Measurements from ENCODE around the gene PCYT1A.

The PCYT1A gene

DNA sequence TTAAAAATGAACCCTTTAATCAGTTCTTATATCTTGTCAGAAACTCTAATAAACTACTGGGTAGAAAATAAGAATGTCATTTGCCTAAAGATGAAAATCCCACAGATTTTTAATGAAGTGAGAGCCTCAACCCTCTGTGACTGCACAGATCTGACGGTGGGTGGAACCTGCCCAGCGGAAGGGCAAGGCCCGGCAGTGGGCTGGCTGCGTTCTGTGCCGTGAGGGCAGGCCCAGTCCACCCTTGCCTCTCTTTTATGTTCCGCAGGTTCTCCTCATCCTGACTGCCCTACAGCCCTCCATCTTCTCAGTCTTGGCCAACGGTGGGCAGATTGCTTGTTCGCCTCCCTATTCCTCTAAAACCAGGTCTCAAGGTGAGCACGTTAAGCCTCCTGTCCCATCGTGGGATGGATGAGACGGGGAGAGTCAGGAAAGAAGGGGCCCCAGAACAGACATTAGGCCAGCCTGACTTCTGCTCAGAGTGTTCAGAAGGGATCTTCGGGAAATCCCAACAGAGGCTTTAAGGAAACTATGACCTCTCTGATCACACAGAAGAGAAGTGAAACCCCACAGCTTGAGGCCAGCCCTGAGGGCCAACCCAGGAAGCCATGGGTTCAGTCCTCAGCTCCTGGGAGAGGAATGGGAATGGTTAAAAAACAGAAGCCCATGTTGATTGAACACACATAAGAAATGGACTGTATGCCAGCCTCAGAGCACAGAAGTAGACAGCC, 55.2 kb downstream of the PCYT1A start:
- TF ChIP-seq, protein P1, sequence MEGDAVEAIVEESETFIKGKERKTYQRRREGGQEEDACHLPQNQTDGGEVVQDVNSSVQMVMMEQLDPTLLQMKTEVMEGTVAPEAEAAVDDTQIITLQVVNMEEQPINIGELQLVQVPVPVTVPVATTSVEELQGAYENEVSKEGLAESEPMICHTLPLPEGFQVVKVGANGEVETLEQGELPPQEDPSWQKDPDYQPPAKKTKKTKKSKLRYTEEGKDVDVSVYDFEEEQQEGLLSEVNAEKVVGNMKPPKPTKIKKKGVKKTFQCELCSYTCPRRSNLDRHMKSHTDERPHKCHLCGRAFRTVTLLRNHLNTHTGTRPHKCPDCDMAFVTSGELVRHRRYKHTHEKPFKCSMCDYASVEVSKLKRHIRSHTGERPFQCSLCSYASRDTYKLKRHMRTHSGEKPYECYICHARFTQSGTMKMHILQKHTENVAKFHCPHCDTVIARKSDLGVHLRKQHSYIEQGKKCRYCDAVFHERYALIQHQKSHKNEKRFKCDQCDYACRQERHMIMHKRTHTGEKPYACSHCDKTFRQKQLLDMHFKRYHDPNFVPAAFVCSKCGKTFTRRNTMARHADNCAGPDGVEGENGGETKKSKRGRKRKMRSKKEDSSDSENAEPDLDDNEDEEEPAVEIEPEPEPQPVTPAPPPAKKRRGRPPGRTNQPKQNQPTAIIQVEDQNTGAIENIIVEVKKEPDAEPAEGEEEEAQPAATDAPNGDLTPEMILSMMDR (conservative IDR thresholded peaks at IDR 0.05; ENCODE audit: low read depth), result no peak
- ChIA-PET POLR2A (ENCODE audit: low non-redundant PET) (no interaction called here), CTCF (interaction anchor here (1.0 kb wide), 1 partner anchor 21 kb away, joined by 3 read pairs; no protein-coding TSS in a partner anchor)
- no peak for DNase-seq (ENCODE audit: low spot score)
- H3K27ac ChIP-seq, result no peak overlapping the region

DNA sequence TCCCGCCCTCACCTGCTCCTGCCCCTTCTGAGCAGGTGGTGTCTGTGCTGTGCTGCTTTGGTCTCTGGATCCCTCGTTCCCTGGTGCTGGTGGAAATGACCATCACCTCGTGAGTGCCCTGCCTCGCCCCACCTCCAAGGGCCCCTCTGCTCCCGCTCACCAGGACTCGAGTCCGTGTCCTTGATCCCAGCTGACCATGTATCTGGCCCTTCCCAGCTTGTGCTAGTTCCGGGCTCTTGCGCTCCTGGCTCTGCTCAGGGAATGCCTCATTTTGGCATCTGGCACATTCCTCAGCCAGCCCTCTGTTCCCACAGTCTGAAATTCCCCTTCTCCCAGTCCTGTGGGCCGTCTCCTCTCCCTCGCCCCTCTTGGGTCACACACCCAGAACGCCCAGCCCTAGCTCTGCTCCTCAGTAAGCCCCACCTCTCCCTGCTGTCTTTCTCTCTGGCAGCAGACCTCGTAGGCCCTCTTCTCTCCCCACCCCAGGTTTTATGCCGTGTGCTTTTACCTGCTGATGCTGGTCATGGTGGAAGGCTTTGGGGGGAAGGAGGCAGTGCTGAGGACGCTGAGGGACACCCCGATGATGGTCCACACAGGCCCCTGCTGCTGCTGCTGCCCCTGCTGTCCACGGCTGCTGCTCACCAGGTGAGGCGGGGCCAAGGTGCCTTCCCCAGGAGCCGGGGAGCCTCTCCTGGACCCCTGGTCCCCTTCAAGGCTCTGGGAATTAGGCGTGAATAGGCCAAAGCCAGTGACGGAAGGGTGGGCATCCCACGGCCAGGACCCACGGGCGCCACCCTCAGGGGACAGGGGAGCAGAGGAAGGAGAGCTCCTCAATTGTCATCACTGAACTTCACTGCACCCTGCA, 59.7 kb downstream of the PCYT1A start:
- ChIA-PET CTCF (interaction anchor here (0.6 to 1.0 kb wide), 2 partner anchors 10 to 198 kb away, joined by 4 to 7 read pairs; no protein-coding TSS in a partner anchor), POLR2A (ENCODE audit: low non-redundant PET) (no interaction called here)
- TF ChIP-seq, protein P1 (conservative IDR thresholded peaks at IDR 0.05; ENCODE audit: low read depth), result no peak
- H3K27ac ChIP-seq, result no peak overlapping the region
- no peak for DNase-seq (ENCODE audit: low spot score)

DNA sequence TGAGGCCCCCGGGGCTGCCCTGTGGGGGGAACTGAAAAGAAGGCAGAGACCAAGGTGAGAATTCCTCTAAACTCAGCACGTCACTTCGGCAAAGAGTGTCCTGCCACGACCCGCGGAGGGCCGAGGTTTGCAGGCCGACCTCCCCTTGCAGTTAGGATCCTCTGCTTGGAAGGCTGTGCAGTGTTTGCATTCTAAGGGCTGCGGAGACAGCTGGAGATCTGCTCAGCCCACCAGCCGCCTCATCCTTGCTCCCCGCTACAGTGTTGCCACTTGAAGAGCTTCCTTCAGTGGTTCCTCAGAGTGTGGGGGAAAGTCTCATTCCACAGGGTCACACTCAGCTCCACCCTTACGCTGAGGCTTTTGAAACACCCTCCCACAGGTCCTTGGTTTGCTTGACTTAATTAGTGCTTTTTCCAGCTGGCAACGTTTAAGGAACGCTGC, 60.4 kb downstream of the PCYT1A start:
- H3K27ac ChIP-seq, result no peak overlapping the region
- POLR2A ChIA-PET (ENCODE audit: low non-redundant PET), result no interaction called here
- CTCF ChIA-PET, result interaction anchor here (1.0 kb wide), 1 partner anchor 11 kb away, joined by 4 read pairs; no protein-coding TSS in a partner anchor
- TF ChIP-seq, protein P1 (conservative IDR thresholded peaks at IDR 0.05; ENCODE audit: low read depth), result no peak
- DNase-seq (ENCODE audit: low spot score), result no peak

DNA sequence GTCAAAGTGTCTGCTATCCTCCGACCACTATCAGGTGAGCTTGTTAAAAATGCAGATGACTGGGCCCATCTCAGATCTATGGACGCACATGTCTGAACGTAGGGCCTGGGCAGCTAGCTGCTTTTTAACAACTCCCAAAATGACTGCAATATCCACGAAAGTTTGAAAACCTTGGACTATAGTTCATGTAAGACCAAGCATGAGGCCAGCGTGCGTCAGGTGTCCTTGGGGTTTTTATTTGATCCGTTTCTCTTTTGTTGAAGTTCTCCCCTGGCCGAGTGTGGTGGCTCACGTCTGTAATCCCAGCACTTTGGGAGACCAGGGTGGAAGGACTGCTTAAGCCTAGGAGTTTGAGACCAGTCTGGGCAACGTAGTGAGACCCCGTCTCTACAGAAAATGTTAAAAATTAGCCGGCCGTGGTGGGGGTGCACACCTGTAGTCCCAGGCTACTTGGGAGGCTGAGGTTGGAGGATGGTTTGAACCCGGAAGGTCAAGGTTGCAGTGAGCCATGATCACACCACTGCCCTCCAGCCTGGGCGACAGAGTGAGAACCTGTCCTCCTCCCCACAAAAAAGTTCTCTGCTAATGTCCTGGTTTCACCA, 61.7 kb downstream of the PCYT1A start:
- TF ChIP-seq, protein P1 (conservative IDR thresholded peaks at IDR 0.05; ENCODE audit: low read depth), result no peak
- ChIA-PET CTCF (no interaction called here), POLR2A (ENCODE audit: low non-redundant PET) (no interaction called here)
- no peak overlapping the region for H3K27ac ChIP-seq
- no peak for DNase-seq (ENCODE audit: low spot score)

DNA sequence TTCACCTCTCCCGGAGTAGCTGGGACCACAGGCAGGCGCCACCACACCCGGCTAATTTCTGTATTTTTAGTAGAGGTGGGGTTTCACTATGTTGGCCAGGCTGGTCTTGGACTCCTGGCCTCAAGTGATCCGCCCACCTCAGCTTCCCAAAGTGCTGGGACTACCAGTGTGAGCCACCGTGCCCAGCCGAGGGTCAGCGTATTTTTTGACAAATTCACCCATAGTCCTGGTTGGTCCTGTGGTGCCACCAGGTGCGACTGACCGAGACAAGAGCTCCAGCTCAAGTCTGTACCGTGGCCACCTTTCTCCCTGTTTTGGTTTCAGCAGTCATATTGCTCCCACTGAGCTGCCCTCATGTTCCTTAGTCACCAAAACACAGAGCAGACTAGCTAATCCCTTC, 62.4 kb downstream of the PCYT1A start:
- H3K27ac ChIP-seq, result no peak overlapping the region
- DNase-seq (ENCODE audit: low spot score), result no peak
- POLR2A ChIA-PET (ENCODE audit: low non-redundant PET), result no interaction called here

More for the DNA sequence above, 62.4 kb downstream of the PCYT1A start:
- CTCF ChIA-PET, result interaction anchor here (0.6 kb wide), 1 partner anchor 148 kb away, joined by 4 read pairs; no protein-coding TSS in a partner anchor
- TF ChIP-seq, protein P1 (conservative IDR thresholded peaks at IDR 0.05; ENCODE audit: low read depth), result no peak
